H9 (cell line): Measurements from ENCODE around the gene OR7D2. TPM values are rescaled to one million over a fixed set of nuclear protein-coding genes. Genes with fewer than 3 reads are reported as not detected.

Source experiments
- DNase-seq: peaks from one replicate; pipeline ENCODE4 v3.0.0-alpha.2; 2017
- H2AFZ ChIP-seq: one replicate; pipeline ENCODE4 v1.6.1; 2013; ENCODE audit warnings: mild to moderate bottlenecking, low read length, control low read depth, moderate library complexity
- H2AK5ac ChIP-seq: 2 replicates; pipeline ENCODE4 v1.6.1; 2013; ENCODE audit warnings: low read length, control low read depth, mixed read lengths; ENCODE audit not compliant: insufficient read length
- H2BK120ac ChIP-seq: one replicate; pipeline ENCODE4 v1.6.1; 2013; ENCODE audit warnings: low read depth, mild to moderate bottlenecking, low read length, control low read depth, inconsistent platforms; ENCODE audit not compliant: poor library complexity, severe bottlenecking
- H2BK12ac ChIP-seq: 2 replicates; pipeline ENCODE4 v1.6.1; 2013; ENCODE audit warnings: low read length, control low read depth, mixed read lengths, low read depth; ENCODE audit not compliant: insufficient read length
- H2BK15ac ChIP-seq: 2 replicates; pipeline ENCODE4 v1.6.1; 2013; ENCODE audit warnings: low read depth, low read length, control low read depth
- H2BK20ac ChIP-seq: one replicate; pipeline ENCODE4 v1.6.1; 2013; ENCODE audit warnings: low read depth, mild to moderate bottlenecking, low read length, control low read depth, inconsistent platforms; ENCODE audit not compliant: poor library complexity, severe bottlenecking
- H2BK5ac ChIP-seq: 2 replicates; pipeline ENCODE4 v1.6.1; 2013; ENCODE audit warnings: low read length, control low read depth, mixed read lengths; ENCODE audit not compliant: insufficient read length
- H3K14ac ChIP-seq: 2 replicates; pipeline ENCODE4 v1.6.1; 2013; ENCODE audit warnings: low read length, control low read depth; ENCODE audit not compliant: insufficient read depth
- H3K18ac ChIP-seq: 2 replicates; pipeline ENCODE4 v1.6.1; 2013; ENCODE audit warnings: low read depth, mild to moderate bottlenecking, mixed read lengths, low read length, control low read depth; ENCODE audit not compliant: insufficient read length
- H3K23ac ChIP-seq: 2 replicates; pipeline ENCODE4 v1.6.1; 2013; ENCODE audit warnings: low read length, control low read depth, mixed read lengths, low read depth; ENCODE audit not compliant: insufficient read length
- H3K23me2 ChIP-seq: 2 replicates; pipeline ENCODE4 v1.6.1; 2013; ENCODE audit warnings: low read depth, mild to moderate bottlenecking, mixed read lengths, low read length, control low read depth; ENCODE audit not compliant: insufficient read length, poor library complexity, severe bottlenecking
- H3K27ac ChIP-seq: 2 replicates; pipeline ENCODE4 v1.5.1; 2013; ENCODE audit warnings: low read length, control low read depth, mixed read lengths, low read depth; ENCODE audit not compliant: insufficient read length
- H3K27me3 ChIP-seq: 2 replicates; pipeline ENCODE4 v1.6.1; 2013; ENCODE audit warnings: low read length, control low read depth, inconsistent platforms; ENCODE audit not compliant: insufficient read depth
- H3K4ac ChIP-seq: 2 replicates; pipeline ENCODE4 v1.6.1; 2013; ENCODE audit warnings: low read depth, mild to moderate bottlenecking, control low read depth, inconsistent platforms, low read length, moderate library complexity
- H3K4me1 ChIP-seq: 2 replicates; pipeline ENCODE4 v1.6.1; 2013; ENCODE audit warnings: low read length, control low read depth, inconsistent platforms; ENCODE audit not compliant: insufficient read depth
- H3K4me2 ChIP-seq: 2 replicates; pipeline ENCODE4 v1.6.1; 2013; ENCODE audit warnings: low read length, control low read depth, mixed read lengths; ENCODE audit not compliant: insufficient read length, insufficient read depth
- H3K56ac ChIP-seq: 2 replicates; pipeline ENCODE4 v1.6.1; 2013; ENCODE audit warnings: low read depth, mild to moderate bottlenecking, mixed read lengths, low read length, control low read depth; ENCODE audit not compliant: insufficient read length
- H3K79me1 ChIP-seq: 2 replicates; pipeline ENCODE4 v1.6.1; 2013; ENCODE audit warnings: low read depth, mild to moderate bottlenecking, moderate library complexity, low read length, control low read depth, inconsistent platforms; ENCODE audit not compliant: insufficient read depth, poor library complexity, severe bottlenecking
- H3K79me2 ChIP-seq: 2 replicates; pipeline ENCODE4 v1.6.1; 2013; ENCODE audit warnings: low read length, control low read depth, inconsistent platforms; ENCODE audit not compliant: insufficient read depth
- H3K9ac ChIP-seq: 2 replicates; pipeline ENCODE4 v1.6.1; 2013; ENCODE audit warnings: low read length, control low read depth, mixed read lengths; ENCODE audit not compliant: insufficient read length; ENCODE audit errors: extremely low read depth
- H3K9me3 ChIP-seq: one replicate; pipeline ENCODE4 v1.6.1; 2013; ENCODE audit warnings: low read depth, low read length, inconsistent platforms; ENCODE audit not compliant: control insufficient read depth
- H3T11ph ChIP-seq: one replicate; pipeline ENCODE4 v1.6.1; 2013; ENCODE audit warnings: mild to moderate bottlenecking, low read length, control low read depth, inconsistent platforms
- H4K20me1 ChIP-seq: one replicate; pipeline ENCODE4 v1.6.1; 2013; ENCODE audit not compliant: control insufficient read depth, insufficient read length, insufficient read depth
- H4K5ac ChIP-seq: 2 replicates; pipeline ENCODE4 v1.6.1; 2013; ENCODE audit warnings: low read depth, mild to moderate bottlenecking, mixed read lengths, low read length, control low read depth; ENCODE audit not compliant: insufficient read length
- H4K8ac ChIP-seq: replicated peaks from 2 replicates; pipeline ENCODE4 v1.6.1; 2013; ENCODE audit warnings: low read length, control low read depth, mixed read lengths, low read depth; ENCODE audit not compliant: insufficient read length
- H4K91ac ChIP-seq: 2 replicates; pipeline ENCODE4 v1.6.1; 2013; ENCODE audit warnings: low read depth, mild to moderate bottlenecking, moderate library complexity, mixed read lengths, low read length, control low read depth; ENCODE audit not compliant: insufficient read length
- H3K27ac Mint-ChIP-seq, 3 experiments: 2 replicates in 2 of 3; 3 replicates in 1 of 3; pipeline ENCODE4 v1.8.0; 2020 to 2021; ENCODE audit warnings: mixed read lengths in 3 of 3, mild to moderate bottlenecking in 1 of 3, moderate library complexity in 1 of 3
- H3K27me3 Mint-ChIP-seq: 2 replicates; pipeline ENCODE4 v1.8.0; 2021; ENCODE audit warnings: low read depth, mild to moderate bottlenecking, moderate library complexity, mixed read lengths
- H3K36me3 Mint-ChIP-seq, 3 experiments: 2 replicates in 2 of 3; 3 replicates in 1 of 3; pipeline ENCODE4 v1.8.0; 2020 to 2021; ENCODE audit warnings: low read depth in 3 of 3, mixed read lengths in 3 of 3; ENCODE audit not compliant: insufficient read depth in 1 of 3
- H3K4me1 Mint-ChIP-seq, 2 experiments: 2 replicates each; pipeline ENCODE4 v1.8.0; 2020; ENCODE audit warnings: mixed read lengths in 2 of 2
- H3K4me3 Mint-ChIP-seq, 2 experiments: 2 replicates in 1 of 2; 3 replicates in 1 of 2; pipeline ENCODE4 v1.8.0; 2020 to 2021; ENCODE audit warnings: mild to moderate bottlenecking in 2 of 2, mixed read lengths in 2 of 2, moderate library complexity in 1 of 2
- H3K9me3 Mint-ChIP-seq, 2 experiments: 2 replicates in 1 of 2; 3 replicates in 1 of 2; pipeline ENCODE4 v1.8.0; 2020; ENCODE audit warnings: mild to moderate bottlenecking in 2 of 2, mixed read lengths in 2 of 2, moderate library complexity in 1 of 2
- CTCF ChIP-seq: fragments of 200-600 bp; sonication (generic); conservative IDR thresholded peaks from 3 replicates; pipeline ENCODE4 v1.8.0; 2021; ENCODE audit warnings: antibody characterized with exemption, mild to moderate bottlenecking
- WGBS: extraction: QIAGEN DNeasy Blood & Tissue Kit; methylation state at CpG from one replicate; pipeline ENCODE4 v1.1.7; 2013; ENCODE audit warnings: missing lambda C conversion rate, low lambda C conversion rate, mixed read lengths; ENCODE audit not compliant: insufficient read length; ENCODE audit errors: extremely low coverage; 5-methylcytosine and 5-hydroxymethylcytosine counted together
- total RNA-seq: library from RNA; stranded (reverse); gene quantifications from 2 replicates; pipeline ENCODE4 v1.2.1, GENCODE V29; 2021

The OR7D2 gene
- total RNA-seq, 1 experiment from 2014 or later = 0.31 TPM

GRCh38 chr19:9130965-9131364 lies 47.8 kb upstream of the OR7D2 start:
- no peak overlapping the region for H2AK5ac ChIP-seq
- no peaks in the 10 kb centered on the region for H3K79me1 ChIP-seq
- no peak overlapping the region for H3T11ph ChIP-seq
- Mint-ChIP-seq H3K27ac (no peak overlapping the region), H3K9me3 (peaks cover 54 to 62% of the 10 kb centered on the region in 2 experiments), H3K27me3 (peaks cover 10% of the 10 kb centered on the region), H3K36me3 (peaks cover 0 to 2% (median 0%) of the 10 kb centered on the region in 3 experiments; a peak in 3 of 7 replicates), H3K4me1 (no peaks in the 10 kb centered on the region), H3K4me3 (no peak overlapping the region)
- no peak overlapping the region for H2BK15ac ChIP-seq
- H2BK5ac ChIP-seq = no peak overlapping the region
- H3K4ac ChIP-seq = no peak overlapping the region
- no peak overlapping the region for H2BK20ac ChIP-seq
- H3K18ac ChIP-seq = no peak overlapping the region
- H4K5ac ChIP-seq = no peak overlapping the region
- H2BK120ac ChIP-seq = no peak overlapping the region
- H4K20me1 ChIP-seq = no peaks in the 10 kb centered on the region
- H3K4me1 ChIP-seq = no peaks in the 10 kb centered on the region
- no peaks in the 10 kb centered on the region for H3K27me3 ChIP-seq
- no peak overlapping the region for H2BK12ac ChIP-seq
- H3K23me2 ChIP-seq = no peaks in the 10 kb centered on the region
- H2AFZ ChIP-seq = no peak overlapping the region
- H3K23ac ChIP-seq = no peak overlapping the region
- H4K91ac ChIP-seq = no peak overlapping the region
- H4K8ac ChIP-seq = no peak overlapping the region
- H3K56ac ChIP-seq = no peak overlapping the region
- no peak overlapping the region for H3K14ac ChIP-seq
- no peaks in the 10 kb centered on the region for H3K79me2 ChIP-seq
- no peaks in the 10 kb centered on the region for H3K9me3 ChIP-seq
- H3K27ac ChIP-seq = no peak overlapping the region
- DNase-seq = no peak
- H3K9ac ChIP-seq = no peak overlapping the region
- no peak overlapping the region for H3K4me2 ChIP-seq
- TF ChIP-seq CTCF = no peak
- no CpG with 5 or more reads among the region's 1 CpG for WGBS
